ENCODE data around the gene UBE2E2.

The UBE2E2 gene

DNA sequence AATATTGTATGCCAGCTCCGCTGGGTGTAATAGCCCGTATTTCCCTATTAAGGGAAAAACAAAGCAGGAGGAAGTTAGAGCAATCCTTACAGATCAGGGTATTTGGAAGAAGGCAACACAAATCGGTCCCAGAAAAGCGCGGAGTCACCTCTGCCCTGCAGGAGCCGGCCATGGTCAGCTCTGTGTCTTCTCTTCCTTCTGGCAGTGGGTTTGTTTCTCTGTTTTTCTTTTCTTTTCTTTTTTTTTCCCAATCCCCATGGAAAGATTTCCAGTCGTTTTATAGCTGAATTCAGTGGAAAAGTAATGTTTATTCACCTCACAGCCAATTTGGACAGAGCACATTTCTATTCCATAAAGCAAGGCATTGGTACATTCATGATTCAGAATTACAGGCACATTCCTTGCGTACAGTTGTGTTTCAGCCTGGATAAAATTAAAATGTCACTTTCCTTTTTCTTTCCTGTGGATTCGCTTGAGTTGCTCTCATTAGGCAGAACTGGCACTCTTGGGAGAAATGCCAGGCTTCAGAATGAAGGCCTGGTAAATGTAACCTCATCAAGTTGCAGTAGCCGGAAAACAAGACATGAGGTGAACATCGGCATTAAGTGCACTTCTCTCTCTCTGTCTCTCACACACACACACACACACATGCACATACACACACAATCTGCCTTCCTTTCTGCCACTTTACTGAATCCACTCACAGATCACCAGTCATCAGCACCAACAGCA, 398.1 kb downstream of the UBE2E2 start:
- Histone ChIP-seq H3K4me2 (ENCODE audit: low read depth, low read length, poor library complexity, severe bottlenecking) (no peak overlapping the region), H3K27me3 (ENCODE audit: insufficient read depth, low read length, poor library complexity, severe bottlenecking) (no peaks in the 10 kb centered on the region), H3F3A (ENCODE audit: low read depth) (no peaks in the 10 kb centered on the region), H3K36me3 (ENCODE audit: insufficient read depth, low read length) (no peaks in the 10 kb centered on the region), H3K9ac (ENCODE audit: low read depth, low read length, poor library complexity, severe bottlenecking) (no peak overlapping the region), H3K79me2 (ENCODE audit: insufficient read depth, low read length) (no peaks in the 10 kb centered on the region), H3K9me2 (replicated peaks; ENCODE audit: low read depth, low read length) (no peaks in the 10 kb centered on the region), H3K4me3 (ENCODE audit: low read length, poor library complexity, severe bottlenecking) (no peak overlapping the region), H2AFZ (ENCODE audit: low read length) (no peak overlapping the region), H3K9me3 (ENCODE audit: insufficient read depth, low read depth, low read length) (no peaks in the 10 kb centered on the region), H4K20me1 (ENCODE audit: insufficient read depth, low read length, poor library complexity, severe bottlenecking) (no peaks in the 10 kb centered on the region), H3K4me1 (ENCODE audit: insufficient read depth, low read length, poor library complexity, severe bottlenecking) (no peaks in the 10 kb centered on the region)
- TF ChIP-seq, protein P1, sequence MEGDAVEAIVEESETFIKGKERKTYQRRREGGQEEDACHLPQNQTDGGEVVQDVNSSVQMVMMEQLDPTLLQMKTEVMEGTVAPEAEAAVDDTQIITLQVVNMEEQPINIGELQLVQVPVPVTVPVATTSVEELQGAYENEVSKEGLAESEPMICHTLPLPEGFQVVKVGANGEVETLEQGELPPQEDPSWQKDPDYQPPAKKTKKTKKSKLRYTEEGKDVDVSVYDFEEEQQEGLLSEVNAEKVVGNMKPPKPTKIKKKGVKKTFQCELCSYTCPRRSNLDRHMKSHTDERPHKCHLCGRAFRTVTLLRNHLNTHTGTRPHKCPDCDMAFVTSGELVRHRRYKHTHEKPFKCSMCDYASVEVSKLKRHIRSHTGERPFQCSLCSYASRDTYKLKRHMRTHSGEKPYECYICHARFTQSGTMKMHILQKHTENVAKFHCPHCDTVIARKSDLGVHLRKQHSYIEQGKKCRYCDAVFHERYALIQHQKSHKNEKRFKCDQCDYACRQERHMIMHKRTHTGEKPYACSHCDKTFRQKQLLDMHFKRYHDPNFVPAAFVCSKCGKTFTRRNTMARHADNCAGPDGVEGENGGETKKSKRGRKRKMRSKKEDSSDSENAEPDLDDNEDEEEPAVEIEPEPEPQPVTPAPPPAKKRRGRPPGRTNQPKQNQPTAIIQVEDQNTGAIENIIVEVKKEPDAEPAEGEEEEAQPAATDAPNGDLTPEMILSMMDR (conservative IDR thresholded peaks at IDR 0.05; ENCODE audit: low read length) = no peak
- TF ChIP-seq EZH2phosphoT487 (IDR thresholded peaks at IDR 0.05; ENCODE audit: borderline replicate concordance) = no peak

DNA sequence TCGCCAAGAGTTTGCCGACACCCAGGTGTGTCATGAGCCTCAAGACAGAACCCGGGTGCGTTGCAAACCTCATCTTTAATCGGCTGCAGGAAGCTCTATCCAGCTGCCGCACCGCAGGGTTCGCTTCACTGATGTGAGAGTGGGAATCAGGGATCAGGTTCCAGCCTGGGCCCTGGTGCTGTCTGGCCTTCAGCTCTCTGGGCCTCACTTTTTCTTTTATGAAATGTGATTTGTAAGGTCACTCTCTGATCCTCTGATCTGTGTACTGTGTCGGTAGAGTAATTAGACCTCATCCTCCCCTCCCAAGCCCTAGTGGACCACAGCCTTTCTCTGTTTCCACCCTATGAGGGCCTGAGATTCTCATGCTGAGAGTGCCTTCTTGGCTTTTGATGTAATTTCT, 399.8 kb downstream of the UBE2E2 start:
- no peaks in the 10 kb centered on the region for H3F3A ChIP-seq (ENCODE audit: low read depth)
- H3K36me3 ChIP-seq (ENCODE audit: insufficient read depth, low read length) = no peaks in the 10 kb centered on the region
- H3K4me3 ChIP-seq (ENCODE audit: low read length, poor library complexity, severe bottlenecking) = no peak overlapping the region
- H3K9me2 ChIP-seq (replicated peaks; ENCODE audit: low read depth, low read length) = no peaks in the 10 kb centered on the region
- no peaks in the 10 kb centered on the region for H4K20me1 ChIP-seq (ENCODE audit: insufficient read depth, low read length, poor library complexity, severe bottlenecking)
- H2AFZ ChIP-seq (ENCODE audit: low read length) = no peak overlapping the region
- H3K4me2 ChIP-seq (ENCODE audit: low read depth, low read length, poor library complexity, severe bottlenecking) = no peak overlapping the region
- no peak overlapping the region for H3K9ac ChIP-seq (ENCODE audit: low read depth, low read length, poor library complexity, severe bottlenecking)
- H3K9me3 ChIP-seq (ENCODE audit: insufficient read depth, low read depth, low read length) = no peaks in the 10 kb centered on the region
- no peaks in the 10 kb centered on the region for H3K27me3 ChIP-seq (ENCODE audit: insufficient read depth, low read length, poor library complexity, severe bottlenecking)
- H3K4me1 ChIP-seq (ENCODE audit: insufficient read depth, low read length, poor library complexity, severe bottlenecking) = no peaks in the 10 kb centered on the region
- no peaks in the 10 kb centered on the region for H3K79me2 ChIP-seq (ENCODE audit: insufficient read depth, low read length)
- TF ChIP-seq, protein P1 (conservative IDR thresholded peaks at IDR 0.05; ENCODE audit: low read length) = no peak
- no peak for TF ChIP-seq EZH2phosphoT487 (IDR thresholded peaks at IDR 0.05; ENCODE audit: borderline replicate concordance)

DNA sequence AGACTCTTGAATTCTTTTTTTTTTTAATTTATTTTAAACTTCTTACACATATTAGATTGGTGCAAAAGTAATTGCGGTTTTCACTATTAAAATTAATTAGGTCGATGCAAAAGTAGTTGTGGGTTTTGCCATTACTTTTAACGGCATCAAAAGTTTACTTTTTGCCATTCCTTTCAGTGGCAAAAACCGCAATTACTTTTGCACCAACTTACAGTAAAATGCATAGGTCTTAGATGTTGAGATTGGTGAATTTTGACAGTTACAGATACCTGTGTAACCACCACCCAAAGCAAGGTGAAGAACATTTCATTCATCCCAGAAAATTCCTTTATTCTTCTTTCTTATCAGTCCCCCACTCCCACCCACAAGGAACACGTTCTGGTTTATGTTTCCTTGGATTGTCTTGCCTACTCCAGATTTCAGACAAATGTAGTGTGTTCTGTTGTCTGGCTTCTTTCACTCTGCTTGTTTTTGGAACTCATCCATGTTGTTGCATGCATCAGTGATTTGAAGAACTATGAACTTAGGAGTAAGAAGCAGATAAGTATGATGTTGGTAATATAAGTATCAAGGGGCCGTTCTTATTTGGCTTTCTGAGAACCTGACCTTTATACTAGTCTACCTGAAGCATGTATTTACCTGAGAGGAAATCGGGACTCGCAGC, 404.2 kb downstream of the UBE2E2 start:
- no peaks in the 10 kb centered on the region for H3F3A ChIP-seq (ENCODE audit: low read depth)
- no peak overlapping the region for H3K9ac ChIP-seq (ENCODE audit: low read depth, low read length, poor library complexity, severe bottlenecking)
- TF ChIP-seq, protein P1 (conservative IDR thresholded peaks at IDR 0.05; ENCODE audit: low read length) = no peak
- no peak for TF ChIP-seq EZH2phosphoT487 (IDR thresholded peaks at IDR 0.05; ENCODE audit: borderline replicate concordance)
- no peaks in the 10 kb centered on the region for H3K27me3 ChIP-seq (ENCODE audit: insufficient read depth, low read length, poor library complexity, severe bottlenecking)
- no peak overlapping the region for H3K4me2 ChIP-seq (ENCODE audit: low read depth, low read length, poor library complexity, severe bottlenecking)
- H4K20me1 ChIP-seq (ENCODE audit: insufficient read depth, low read length, poor library complexity, severe bottlenecking) = no peaks in the 10 kb centered on the region
- no peaks in the 10 kb centered on the region for H3K9me3 ChIP-seq (ENCODE audit: insufficient read depth, low read depth, low read length)
- no peaks in the 10 kb centered on the region for H3K36me3 ChIP-seq (ENCODE audit: insufficient read depth, low read length)
- H2AFZ ChIP-seq (ENCODE audit: low read length) = no peak overlapping the region
- no peaks in the 10 kb centered on the region for H3K79me2 ChIP-seq (ENCODE audit: insufficient read depth, low read length)
- H3K9me2 ChIP-seq (replicated peaks; ENCODE audit: low read depth, low read length) = no peaks in the 10 kb centered on the region
- H3K4me3 ChIP-seq (ENCODE audit: low read length, poor library complexity, severe bottlenecking) = no peak overlapping the region
- H3K4me1 ChIP-seq (ENCODE audit: insufficient read depth, low read length, poor library complexity, severe bottlenecking) = no peaks in the 10 kb centered on the region
